Measurements from ENCODE around the gene ABAT.

DNA sequence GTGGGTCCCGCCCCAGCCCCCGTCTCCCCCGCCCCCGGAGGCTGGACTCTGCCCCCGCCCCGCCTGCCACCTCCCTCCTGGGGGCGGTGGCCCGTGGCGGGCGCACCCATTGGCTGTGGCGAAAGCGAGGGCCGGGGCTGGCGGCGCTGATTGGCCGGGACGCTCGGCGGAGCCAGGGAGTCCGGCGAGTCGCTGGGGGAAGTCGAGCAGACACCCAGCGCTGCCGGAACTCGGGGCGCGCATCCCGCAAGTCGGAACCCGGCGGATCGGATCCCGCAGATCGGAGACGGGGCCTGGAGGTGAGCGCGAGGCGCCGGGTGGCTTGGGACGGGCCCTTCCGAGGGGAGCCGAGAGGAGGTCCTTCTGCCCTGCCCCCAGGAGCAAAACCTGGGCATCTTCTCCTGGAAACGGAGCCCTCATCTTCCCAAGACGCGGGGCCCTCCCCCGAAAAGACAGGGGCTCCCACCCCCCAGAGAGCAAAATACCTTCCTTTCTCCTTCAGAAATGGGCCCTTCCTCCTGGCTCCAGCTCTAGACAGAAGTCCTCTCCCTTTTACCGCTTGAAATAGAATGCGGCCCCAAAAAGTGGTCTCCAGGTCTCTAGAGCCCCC, at the start of gene ABAT:
- no peak for TF ChIP-seq CTCF (conservative IDR thresholded peaks at IDR 0.05; ENCODE audit: low read length)
- no peak for TF ChIP-seq EZH2phosphoT487 (IDR thresholded peaks at IDR 0.05; ENCODE audit: borderline replicate concordance, low read depth, low read length)

All from OCI-LY7 (cell line).